Renal cortical epithelial cell (primary cell): ENCODE data around the gene GFRA1. TPM values are rescaled to one million over a fixed set of nuclear protein-coding genes. Genes with fewer than 3 reads are reported as not detected.
A peak's percentile ranks its signal among the peaks of the same experiment; 100 is the strongest.

Experiments
- DNase-seq: peaks from one replicate; pipeline ENCODE4 v3.0.0-alpha.2; 2011; ENCODE audit warnings: low read depth
- total RNA-seq: library from RNA; depleted of rRNA; stranded (reverse); fragments of >200 nt; gene quantifications from 2 replicates; pipeline ENCODE4 v1.2.3, GENCODE V29; 2014

GFRA1 gene
- total RNA-seq, 1 donor from 2014 or later, result 112 TPM

DNA sequence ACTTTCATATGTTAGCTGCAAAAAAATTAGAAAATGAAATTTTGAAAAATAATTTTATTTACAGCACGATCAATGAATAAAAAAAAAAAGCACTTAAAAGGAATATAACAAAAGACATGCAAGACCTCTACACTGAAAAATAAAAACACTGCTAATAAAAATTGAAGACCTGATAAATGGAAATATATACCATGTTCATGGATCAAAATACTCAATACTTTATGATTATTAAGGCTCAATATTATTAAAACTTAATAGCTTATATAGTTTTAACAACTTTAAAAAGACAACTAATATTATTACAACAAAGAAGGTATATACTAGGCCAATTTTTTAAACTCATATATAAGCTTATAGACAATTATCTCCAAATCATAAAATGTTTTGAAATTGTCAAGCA, 143.0 kb downstream of the GFRA1 start:
- DNase-seq, result no peak

DNA sequence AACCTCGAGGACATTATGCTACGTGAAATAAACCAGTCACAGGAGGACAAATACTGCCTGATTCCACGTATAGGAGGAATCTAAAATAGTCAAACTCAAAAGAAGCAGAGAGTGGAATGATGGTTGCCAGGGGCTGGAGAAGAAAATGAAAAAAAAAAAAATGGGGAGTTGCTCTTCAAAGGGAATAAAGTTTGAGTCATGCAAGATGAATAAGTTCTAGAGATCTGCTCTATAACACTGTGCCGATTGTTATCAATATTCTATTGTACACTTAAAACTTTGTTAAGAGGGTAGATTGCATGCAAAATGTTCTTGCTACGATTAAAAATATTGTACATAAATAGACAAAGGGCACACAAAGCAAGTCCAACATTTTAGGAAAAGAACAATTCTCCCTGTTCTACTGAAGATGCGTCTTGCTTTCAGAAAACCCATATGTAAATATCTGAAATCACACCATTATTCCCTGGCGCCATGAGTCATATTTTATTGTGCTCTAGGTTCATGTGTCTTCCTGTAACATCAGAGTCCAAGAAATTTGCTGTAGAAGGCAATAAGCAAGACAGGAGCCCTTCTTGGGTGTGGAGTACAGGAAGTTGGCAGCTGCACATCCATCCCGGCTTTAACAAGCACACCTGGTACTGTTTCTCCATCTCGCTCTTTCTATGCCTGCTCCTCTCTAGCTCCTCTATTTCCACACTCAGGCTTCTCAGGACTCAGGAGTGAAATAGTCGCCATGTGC, 145.9 kb downstream of the GFRA1 start:
- no peak for DNase-seq

DNA sequence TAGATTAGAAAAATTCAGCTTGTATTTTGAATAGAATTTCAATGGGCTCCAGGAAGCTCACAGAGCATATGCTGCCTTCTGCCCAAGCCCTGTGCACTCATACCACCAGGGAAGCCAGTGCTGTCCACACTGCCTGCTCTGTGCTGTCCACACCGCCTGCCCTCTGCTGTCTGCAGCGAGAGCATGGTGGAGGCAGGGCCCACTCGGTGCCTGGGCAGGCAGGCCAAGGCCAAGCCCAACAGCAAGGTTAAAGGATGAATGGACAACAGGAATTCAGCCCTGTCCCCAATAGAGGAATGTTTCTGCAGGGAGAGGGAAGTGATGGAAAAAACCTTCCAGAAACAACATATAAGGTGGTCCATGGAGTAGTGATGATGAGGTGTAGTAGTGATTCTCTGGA, 146.8 kb downstream of the GFRA1 start:
- DNase-seq, result no peak

DNA sequence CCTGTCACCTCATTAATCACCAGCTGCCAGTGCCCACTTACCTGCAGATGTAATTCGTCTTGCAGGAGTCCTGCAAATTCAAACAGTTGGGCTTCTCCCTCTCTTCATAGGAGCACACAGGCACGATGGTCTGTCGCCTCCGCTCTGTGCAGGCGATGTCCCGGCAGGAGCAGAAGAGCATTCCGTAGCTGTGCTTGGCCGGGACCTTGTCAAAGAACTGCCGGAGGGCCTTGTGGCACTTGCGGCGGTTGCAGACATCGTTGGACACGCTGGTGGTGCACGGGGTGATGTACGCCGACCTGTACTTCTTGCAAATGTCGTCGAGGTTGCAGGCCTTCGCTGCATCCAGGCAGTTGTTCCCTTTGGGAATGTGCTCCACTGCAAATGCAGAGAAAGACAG, 147.8 kb downstream of the GFRA1 start:
- no peak for DNase-seq

DNA sequence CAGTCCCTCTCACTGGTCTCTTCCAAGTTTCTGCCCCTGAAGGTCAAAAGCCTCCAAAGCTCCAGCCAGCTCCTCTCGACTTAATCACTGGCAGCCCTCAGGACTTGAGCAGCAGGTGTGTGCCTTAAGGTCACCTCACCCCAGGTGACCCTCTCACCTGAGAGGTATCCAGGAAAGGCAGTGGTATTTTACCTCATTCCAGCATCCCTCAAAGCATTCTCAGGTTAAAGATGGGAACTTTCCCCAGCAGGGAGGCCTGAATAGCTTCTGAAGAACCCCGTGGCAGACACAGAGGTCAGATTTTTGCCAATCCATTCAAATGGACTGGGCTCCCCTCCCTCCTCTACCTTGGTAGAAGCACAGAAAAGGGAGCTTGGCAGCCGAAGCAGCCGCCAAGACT, 148.2 kb downstream of the GFRA1 start:
- DNase-seq, result no peak

DNA sequence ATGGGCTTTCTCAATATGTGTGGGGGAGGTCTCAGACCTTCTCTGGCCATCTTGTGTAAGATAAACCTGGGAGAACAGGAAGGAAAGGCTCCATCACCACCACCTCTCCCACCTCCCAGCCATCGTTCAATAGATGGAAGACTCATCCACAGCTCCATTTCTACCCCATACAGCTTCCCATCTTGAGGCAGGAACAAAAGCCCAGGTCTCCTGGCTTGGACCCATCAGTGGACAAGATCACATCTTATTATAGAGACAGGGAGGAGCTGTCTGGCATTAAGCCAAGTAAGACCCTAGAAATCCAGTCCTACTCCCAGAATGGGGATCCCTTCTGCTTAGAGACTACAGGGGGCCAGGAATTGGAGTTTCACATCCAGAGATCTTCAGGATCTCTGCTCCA, 150.3 kb downstream of the GFRA1 start:
- DNase-seq, result no peak

DNA sequence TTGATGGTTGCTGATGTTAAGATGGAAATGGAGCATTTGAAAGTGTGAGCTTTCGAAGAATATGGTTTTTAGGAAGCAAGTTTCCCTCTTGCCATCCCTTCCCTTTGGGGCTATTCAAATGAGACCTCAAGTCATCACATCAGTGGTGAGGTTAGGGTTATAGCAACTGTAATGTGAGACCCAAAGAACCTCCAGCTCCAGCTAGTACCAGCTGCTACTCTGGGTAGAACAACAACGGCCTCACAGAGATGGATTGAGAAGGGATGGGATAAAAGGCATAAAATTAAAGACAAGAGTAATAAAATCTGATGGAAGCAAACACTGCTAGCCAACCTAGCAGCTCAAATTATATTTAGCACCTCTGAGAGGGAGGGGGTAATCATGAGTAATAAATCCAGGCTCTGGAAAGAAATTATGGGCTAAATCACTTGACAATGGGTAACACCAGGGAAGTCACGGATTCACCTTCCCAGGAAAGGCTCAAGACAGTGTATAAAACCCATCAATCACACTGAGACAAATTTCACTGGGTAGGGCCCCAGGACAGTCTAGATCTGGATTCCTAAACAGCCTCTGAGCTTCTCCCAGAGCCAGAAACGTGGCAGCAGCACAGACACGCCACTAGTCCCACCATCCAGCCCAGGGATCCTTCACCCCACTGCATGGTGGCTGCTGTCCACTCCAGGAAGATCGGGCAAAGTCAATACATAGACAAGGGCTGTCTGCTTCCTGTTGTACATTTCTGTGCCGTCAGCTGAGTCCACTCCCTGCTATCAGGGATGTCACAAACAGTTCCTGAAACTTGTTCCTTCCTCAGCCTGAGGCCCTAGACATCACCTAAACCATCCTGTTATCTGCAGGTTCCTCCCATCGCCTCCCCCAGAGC, 151.1 kb downstream of the GFRA1 start:
- DNase-seq, result no peak

DNA sequence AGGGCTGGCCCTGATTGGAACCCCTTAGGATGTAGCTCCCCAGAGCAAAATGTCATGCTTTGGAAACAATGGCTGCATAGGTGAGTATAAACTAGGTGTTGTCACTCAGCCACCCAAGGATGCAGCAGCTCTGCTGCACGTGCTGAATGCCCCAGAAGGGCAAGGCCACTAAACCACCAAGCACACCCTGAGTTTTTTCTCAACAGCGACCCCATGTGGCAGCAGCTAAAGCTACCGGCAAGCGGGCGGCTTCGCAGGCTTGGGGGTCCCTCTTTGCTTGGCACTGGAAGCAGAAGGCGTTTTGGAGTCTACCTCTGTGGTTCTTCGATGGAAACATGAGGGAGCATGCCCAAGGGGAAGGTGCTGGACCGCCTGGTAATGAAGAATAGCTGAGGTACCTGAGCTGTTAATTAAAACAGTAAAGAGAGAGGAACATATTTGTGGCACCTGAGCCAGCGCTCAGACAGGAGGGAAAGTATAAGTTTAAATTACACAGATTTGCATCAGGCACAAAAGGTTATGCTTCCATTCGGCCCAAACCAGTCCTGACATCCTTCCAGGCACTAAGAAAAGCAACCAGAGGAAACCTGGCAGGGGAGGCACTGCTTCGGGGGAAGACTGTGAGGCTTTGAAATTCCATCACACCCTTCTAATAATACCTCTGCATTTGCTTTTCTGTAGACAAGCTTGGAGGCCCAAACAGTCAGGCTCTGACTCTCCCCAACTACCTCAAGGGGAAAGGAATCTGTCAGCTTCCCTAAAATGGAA, 152.1 kb downstream of the GFRA1 start:
- DNase-seq, result no peak

DNA sequence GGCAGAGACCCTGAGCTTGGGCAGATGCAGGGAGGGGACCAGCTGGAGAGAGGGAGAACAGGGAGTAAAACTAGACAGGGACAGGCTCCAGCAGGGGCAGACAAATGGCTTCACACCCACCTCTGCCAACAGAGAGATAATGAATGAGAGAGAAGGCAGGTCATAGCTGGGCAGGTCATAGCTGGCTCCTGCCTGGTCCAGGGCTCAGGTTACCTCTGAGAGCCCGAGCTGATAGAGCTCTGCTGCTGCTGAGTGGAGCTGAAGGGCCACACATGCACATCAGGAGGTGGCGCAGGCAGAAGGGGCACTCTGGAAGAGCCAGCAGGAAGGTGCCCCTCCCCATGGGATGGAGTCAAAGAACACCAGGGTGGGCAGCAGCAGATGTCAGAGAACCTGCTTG, 154.2 kb downstream of the GFRA1 start:
- DNase-seq, result no peak

DNA sequence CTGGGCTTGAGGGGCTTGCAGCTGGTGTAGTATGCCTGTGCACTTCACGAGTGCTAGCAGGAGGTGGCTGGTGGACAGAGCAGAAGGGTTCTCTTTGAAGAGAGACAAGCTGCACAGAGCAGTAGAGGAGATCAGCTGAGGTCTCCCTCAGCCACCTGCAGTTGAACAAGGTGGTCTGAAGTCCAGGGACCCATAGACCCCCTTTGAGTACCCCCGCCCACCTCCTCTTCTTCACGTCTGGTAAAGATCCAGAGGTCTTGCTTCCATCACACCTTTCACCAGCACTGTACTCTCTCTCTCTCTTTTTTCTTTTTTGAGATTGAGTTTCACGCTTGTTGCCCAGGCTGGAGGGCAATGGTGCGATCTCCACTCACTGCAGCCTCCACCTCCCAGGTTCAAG, 157.2 kb downstream of the GFRA1 start:
- no peak for DNase-seq

DNA sequence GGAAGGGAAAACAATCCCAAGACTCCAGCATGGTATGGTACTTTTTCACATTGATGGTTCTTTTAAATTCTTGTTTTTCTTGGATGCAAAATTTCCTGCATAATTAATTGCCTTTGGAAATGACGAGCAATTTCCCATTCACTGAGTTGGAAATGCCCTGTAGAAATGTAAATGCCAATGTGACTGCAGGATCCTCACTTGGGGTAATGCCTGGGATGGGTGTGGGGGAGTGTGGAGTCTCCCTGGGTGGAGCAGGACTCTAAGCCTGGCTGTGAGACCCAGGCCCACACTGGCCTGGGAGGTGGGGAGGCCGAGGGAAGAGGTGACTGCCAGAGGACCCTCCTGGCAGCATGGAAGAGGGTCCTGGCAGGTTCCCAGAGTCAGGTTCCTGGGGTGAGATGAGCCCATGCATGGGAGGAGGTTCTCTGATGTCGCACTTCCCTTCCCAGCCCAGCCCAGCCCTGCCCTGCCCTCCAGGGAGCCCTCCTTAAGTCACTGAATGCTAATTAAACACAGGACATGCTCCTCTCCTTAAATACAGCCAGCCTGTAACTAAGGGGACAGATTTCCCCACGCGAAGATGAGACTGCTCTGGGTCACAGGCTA, 157.9 kb downstream of the GFRA1 start:
- DNase-seq, result no peak

DNA sequence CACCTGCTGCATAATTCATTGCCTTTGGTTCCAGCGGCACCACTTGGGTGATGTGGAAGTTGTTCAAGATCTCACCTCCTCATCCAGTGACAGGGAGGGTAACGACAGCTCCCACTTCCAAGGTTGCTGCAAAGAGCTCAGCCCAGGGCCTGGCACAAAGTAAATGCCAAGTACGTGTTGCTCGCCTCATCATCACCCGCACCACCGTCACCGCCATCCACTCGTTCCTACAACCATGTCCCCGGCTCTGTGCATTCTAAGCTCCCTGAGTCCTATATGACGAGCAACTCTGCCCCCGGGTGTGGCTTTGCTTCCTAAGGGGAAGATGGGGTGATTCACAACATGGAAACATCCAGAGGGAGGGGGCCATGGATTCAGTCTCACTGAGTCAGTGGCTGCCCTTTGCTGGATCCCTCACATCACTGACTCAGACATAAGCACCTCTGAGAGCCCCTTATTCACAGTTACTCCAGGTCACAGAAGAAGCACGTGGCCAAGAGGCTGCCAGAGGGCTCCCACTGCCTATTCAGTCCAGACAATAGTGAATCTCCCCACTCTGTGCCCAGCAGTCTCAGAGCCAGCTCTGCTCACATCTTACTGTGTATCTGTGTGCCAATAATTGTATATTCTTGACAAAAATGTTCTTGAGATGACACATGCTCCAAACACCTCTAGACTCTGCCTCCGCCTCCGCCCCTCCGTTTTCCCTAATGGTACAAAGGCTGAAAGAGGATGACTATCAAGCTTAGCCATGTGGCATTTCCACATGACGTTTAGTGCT, 159.1 kb downstream of the GFRA1 start:
- peak; percentile 57 for DNase-seq

DNA sequence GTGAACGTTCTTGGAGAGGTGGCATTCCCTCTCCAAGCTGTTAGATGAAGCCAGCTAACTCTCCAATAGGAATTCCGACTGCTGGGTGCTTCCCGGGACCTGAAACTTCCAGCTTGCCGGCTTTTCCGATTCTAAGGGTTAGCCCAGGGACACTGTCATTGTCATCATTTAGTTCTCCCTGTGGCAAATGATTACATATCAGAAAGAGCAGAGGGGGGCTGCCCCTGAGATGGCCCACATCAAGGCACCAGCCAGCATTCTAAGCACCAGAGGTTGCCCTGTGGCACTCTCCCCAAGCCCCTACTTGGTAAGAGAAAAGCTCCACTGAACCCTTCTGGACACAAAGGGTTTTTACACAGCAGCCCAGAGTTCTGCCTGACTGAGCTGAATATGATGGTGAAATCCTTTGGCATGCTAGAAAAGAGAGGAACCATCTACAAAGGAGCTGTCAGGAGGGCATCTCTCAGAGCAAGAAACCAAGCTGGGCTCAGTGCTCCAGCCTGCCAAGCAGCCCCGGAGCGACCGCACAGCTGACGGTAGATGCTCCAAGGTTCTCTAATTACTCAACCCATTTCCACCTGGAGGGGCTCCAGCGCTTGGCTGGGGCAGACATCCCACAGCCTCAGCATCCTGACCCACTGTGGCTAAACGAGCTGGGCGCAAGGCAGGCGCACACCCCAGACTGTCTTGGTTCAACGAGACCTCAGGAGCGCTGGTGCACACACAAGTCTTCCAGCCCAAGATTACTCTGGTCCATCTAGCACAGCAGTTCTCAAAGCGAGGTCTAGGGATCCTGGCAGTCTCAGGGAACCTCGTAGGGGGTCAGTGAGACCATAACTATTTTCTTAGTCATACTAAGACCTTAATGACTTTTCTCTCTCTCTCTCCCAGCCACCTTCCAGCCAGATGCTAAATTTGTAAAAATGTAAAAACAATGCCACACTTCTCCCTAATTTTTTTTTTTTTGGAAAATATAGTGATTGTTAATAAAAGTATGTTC, 160.5 kb downstream of the GFRA1 start:
- no peak for DNase-seq

DNA sequence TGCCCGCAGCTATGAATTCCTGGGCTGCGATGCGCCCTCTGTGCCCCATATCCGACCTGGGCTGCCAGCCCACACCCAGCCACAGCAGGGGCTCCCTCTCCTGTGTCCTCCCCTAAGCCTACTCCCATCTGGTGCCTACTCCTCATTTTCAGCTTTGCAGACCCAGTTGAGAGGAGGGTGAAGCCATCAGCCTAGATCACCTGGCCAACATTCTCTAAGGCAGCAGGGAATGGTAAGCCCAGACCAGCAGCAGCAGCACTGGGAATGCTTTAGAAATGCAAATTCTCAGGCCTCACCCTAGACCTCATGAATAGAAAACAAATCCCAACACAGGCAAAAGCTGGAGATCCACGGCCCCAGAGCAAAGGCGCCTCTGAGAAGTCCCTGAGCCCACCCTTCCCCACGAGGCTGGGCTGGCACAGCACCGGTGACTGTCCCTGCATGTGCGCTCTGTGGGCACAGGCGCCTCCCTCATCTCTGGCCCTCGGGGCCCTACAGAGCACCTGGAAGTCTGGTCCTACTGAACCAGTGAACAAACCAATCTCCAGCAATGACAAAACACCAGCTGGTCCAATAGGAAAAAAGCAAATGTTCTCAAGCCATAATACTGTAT, 161.4 kb downstream of the GFRA1 start:
- DNase-seq, result no peak

DNA sequence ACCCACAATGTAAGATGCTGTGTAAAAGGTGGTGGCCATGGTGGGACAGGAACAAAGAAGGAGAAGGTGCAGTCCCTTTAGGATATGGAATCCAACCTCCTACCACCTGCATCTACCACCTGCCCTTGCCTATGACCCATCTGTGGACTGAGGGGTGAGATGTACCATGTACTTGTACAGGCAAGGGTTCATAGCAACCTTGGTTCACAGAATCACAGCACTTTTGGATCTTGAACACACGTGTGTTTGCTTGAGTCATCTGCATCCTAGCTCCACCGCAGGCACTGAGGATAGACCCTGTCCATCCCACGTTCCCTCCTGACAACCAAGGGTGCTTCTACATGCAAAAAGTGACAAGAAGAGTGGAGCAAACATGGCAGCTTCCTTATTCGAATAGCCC, 162.3 kb downstream of the GFRA1 start:
- DNase-seq, result no peak

DNA sequence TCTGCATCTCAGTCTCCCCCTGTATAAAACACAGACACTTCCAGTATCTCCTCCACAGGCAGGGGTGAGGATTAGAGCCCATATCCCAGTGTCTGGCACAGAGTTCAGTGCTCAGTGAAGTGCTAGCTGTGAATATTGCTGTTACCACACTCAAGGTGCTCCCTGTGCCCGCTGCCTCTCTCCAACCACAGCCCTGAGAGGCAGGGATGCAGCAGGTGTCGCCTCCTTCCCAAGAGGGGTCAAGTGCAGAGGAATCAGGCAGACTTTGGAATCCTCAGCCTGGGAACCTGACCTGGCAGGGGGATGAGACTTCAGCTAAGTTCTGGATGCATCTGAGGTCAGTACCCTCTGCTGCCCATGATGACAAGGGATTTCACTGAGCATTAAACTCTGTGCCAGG, 163.1 kb downstream of the GFRA1 start:
- DNase-seq, result no peak

DNA sequence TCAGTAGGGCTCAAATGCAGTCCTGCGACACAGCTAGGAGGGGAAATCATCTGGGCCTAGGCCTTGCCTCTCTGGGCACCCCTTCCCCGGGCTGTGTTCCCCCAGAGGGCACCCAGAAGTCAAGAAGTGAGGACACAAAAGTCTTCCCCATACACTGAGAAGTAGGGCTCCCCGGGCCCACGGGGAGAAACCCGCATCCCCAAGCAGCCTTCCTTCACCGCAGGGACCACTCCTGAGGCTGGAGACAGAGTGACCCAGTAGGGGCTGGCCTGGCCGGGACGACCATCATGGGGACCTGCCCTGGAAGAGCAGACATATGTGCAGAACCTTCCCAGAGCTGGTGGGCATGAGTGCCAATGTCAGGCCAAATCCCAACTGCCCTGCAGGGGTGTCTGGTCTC, 163.5 kb downstream of the GFRA1 start:
- DNase-seq, result no peak

DNA sequence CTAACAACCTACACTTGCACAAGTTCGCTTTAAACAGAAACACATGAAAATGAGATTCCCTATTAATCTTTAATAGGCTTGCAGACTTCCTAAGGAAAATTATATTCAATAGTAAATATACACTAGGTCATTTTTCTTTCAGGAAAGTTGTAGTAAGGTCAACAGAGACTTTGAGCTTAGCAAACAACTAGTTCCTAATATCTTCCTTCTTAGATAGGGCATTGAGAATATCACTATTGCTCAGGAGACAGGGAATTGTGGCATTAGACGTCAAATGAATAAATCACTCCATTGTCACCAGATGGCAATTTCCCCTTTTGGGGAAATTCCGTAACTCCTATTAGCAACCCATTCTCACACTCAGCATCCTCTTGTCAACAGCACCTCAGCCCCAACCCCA, 164.9 kb downstream of the GFRA1 start:
- DNase-seq, result no peak

DNA sequence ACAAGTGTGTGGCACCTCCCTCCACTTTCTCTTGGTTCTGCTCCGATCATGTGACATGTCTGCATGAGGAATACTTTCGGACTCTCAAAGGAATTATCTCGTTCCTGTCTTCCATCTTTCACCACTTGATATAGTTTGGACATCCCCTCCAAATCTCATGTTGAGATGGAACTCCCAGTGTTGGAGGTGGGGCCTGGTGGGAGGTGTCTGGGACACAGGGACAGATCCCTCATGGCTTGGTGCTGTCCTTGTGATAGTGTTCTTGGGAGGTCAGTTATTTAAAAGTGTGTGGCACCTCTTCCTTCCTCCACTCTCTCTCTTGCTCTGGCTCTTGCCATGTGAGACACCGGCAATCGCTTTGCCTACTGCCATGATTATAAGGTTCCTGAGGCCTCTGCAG, 166.4 kb downstream of the GFRA1 start:
- DNase-seq, result no peak

DNA sequence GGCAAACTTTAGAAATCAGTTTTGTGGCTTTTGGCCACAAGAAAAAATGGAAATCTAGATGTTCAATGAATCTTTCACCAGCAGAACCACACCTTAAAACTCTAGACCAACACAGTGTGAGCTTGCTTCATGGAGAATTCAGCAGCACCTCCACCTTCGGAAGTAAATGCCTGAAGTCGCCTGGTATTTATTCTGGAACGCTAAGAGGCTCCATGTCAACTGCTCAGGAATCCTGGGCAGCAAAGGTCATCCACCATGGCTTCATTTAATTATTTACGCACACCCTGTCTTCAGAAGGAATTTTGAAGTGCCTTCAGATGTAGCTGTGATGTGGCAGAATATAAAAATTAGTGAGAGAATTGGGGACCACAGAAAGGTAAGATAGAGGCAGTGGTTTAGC, 167.7 kb downstream of the GFRA1 start:
- DNase-seq, result peak; percentile 43
